HG02938 (cell line): ENCODE results near the gene POC1B.

ENCODE experiments used
- ATAC-seq: cut with Tn5 transposase; IDR thresholded peaks from one replicate; pipeline ENCODE4 v1.9.1; 2021; ENCODE audit warnings: mild to moderate bottlenecking, moderate library complexity; ENCODE audit not compliant: unreplicated experiment

POC1B gene

GRCh38 chr12:89424389-89424788 lies 101.5 kb downstream of the POC1B start:
- ATAC-seq: no peak

GRCh38 chr12:89421092-89421835 lies 104.6 kb downstream of the POC1B start:
- ATAC-seq: no peak

GRCh38 chr12:89418228-89418910 lies 107.5 kb downstream of the POC1B start:
- no peak for ATAC-seq

GRCh38 chr12:89417246-89417977 lies 108.4 kb downstream of the POC1B start:
- ATAC-seq: no peak

GRCh38 chr12:89416049-89416792 lies 109.6 kb downstream of the POC1B start:
- no peak for ATAC-seq

- ATAC-seq: no peak
Measured at GRCh38 chr12:89414851-89415250, 111.0 kb downstream of the POC1B start.

- no peak for ATAC-seq
Measured at GRCh38 chr12:89414322-89414721, 111.5 kb downstream of the POC1B start.

GRCh38 chr12:89413234-89413633 lies 112.6 kb downstream of the POC1B start:
- ATAC-seq: no peak

- ATAC-seq: no peak
Measured at GRCh38 chr12:89412665-89413064, 113.2 kb downstream of the POC1B start.

- no peak for ATAC-seq
Measured at GRCh38 chr12:89411846-89412245, 114.0 kb downstream of the POC1B start.

- no peak for ATAC-seq
Measured at GRCh38 chr12:89411234-89411633, 114.6 kb downstream of the POC1B start.

- no peak for ATAC-seq
Measured at GRCh38 chr12:89405626-89406345, 120.1 kb downstream of the POC1B start.

- ATAC-seq: no peak
Measured at GRCh38 chr12:89401433-89402058, 124.3 kb downstream of the POC1B start.

GRCh38 chr12:89400415-89400814 lies 125.4 kb downstream of the POC1B start:
- ATAC-seq: no peak

GRCh38 chr12:89395712-89396111 lies 130.1 kb downstream of the POC1B start:
- ATAC-seq: no peak

GRCh38 chr12:89393551-89394121 lies 132.2 kb downstream of the POC1B start:
- ATAC-seq: no peak

- ATAC-seq: no peak
Measured at GRCh38 chr12:89392391-89392790, 133.5 kb downstream of the POC1B start.

GRCh38 chr12:89391726-89392336 lies 134.0 kb downstream of the POC1B start:
- ATAC-seq: no peak
